Measurements from ENCODE around the gene FRY. TPM values are rescaled to one million over a fixed set of nuclear protein-coding genes. Genes with fewer than 3 reads are reported as not detected.

FRY gene
- total and polyA plus RNA-seq, 2 of the 13 experiments (the other 11 are each of a cell fraction or from before 2014, with no cell fraction given): 8.2 to 13.1 TPM

GRCh38 chr13:32320528-32320927, 289.0 kb downstream of the FRY start (continued):
- no peak for TF ChIP-seq TFE3 (CRISPR knock-in tag; IDR thresholded peaks at IDR 0.05)
- no peak for TF ChIP-seq FIP1L1 (IDR thresholded peaks at IDR 0.05; ENCODE audit: borderline replicate concordance, insufficient read depth, low read depth, low read length)
- peak; percentile 82; the same call in 1 of the 2 replicates for TF ChIP-seq RERE (CRISPR knock-in tag; IDR thresholded peaks at IDR 0.05; ENCODE audit: low read depth)
- no peak for TF ChIP-seq ATF1 (CRISPR knock-in tag; IDR thresholded peaks at IDR 0.05)
- no peak for TF ChIP-seq RXRB (CRISPR knock-in tag; IDR thresholded peaks at IDR 0.05; ENCODE audit: borderline replicate concordance)
- TF ChIP-seq CHD2 (IDR thresholded peaks at IDR 0.05; ENCODE audit: low read depth, low read length): no peak
- no peak for TF ChIP-seq SMAD3 (CRISPR knock-in tag; IDR thresholded peaks at IDR 0.05)
- TF ChIP-seq NAIF1 (CRISPR knock-in tag; IDR thresholded peaks at IDR 0.05; ENCODE audit: borderline replicate concordance): no peak
- TF ChIP-seq IRF1 (CRISPR knock-in tag; IDR thresholded peaks at IDR 0.05; ENCODE audit: low read depth): no peak
- TF ChIP-seq ARID3A (IDR thresholded peaks at IDR 0.05; ENCODE audit: low read depth, low read length): no peak
- no peak for TF ChIP-seq SNAPC5 (CRISPR knock-in tag; IDR thresholded peaks at IDR 0.05; ENCODE audit: borderline replicate concordance)
- TF ChIP-seq ZNF660 (CRISPR knock-in tag; IDR thresholded peaks at IDR 0.05; ENCODE audit: borderline replicate concordance, low read depth): no peak
- TF ChIP-seq TEAD3 (CRISPR knock-in tag; optimal IDR thresholded peaks at IDR 0.05; ENCODE audit: borderline replicate concordance): no peak
- no peak for TF ChIP-seq REL (CRISPR knock-in tag; conservative IDR thresholded peaks at IDR 0.05)
- no peak for TF ChIP-seq NR2F2 (IDR thresholded peaks at IDR 0.05; ENCODE audit: borderline replicate concordance, low read depth)
- no peak for TF ChIP-seq NFRKB (IDR thresholded peaks at IDR 0.05)
- TF ChIP-seq ZFP37 (CRISPR knock-in tag; IDR thresholded peaks at IDR 0.05; ENCODE audit: borderline replicate concordance): no peak
- TF ChIP-seq PBX3 (CRISPR knock-in tag; IDR thresholded peaks at IDR 0.05; ENCODE audit: borderline replicate concordance): no peak
- no peak for TF ChIP-seq ZNF34 (CRISPR knock-in tag; IDR thresholded peaks at IDR 0.05; ENCODE audit: borderline replicate concordance)

Data from HepG2 (cell line).